SK-MEL-5 (cell line): Measurements from ENCODE around the gene ZNF624. TPM values are rescaled to one million over a fixed set of nuclear protein-coding genes. Genes with fewer than 3 reads are reported as not detected.
"Not testable (repeated sequence)": the region's sequence is repeated elsewhere in the genome, so short reads cannot be mapped to it uniquely, and the experiment has no call there.

ENCODE experiments used
- DNase-seq: peaks from one replicate; pipeline ENCODE4 v3.0.0-alpha.2; 2016; ENCODE audit warnings: low read depth, low spot score
- in situ Hi-C: cut with HindIII; loops from 2 replicates; pipeline ENCODE4 v1.10.0; 2016; ENCODE audit warnings: low sequenced_read_pairs, high pct_unique_total_duplicates, low pct_unique_long_range_greater_than_20kb
- polyA plus RNA-seq, 2 experiments: library from polyadenylated mRNA; depleted of rRNA; stranded (reverse); fragments of >200 nt; gene quantifications; 2 replicates each; pipeline ENCODE4 v1.2.3, GENCODE V29; 2015
- total RNA-seq: library from RNA; depleted of rRNA; stranded (reverse); fragments of >200 nt; shearing (Covaris generic); gene quantifications from 2 replicates; pipeline ENCODE4 v1.2.3, GENCODE V29; 2014; rRNA removed

The ZNF624 gene
- total RNA-seq: 4.1 and 5.2 TPM in 2 replicates
- polyA plus RNA-seq (2015; cell fraction: cytosol; rRNA removed): 2.5 and 2.6 TPM in 2 replicates
- 2.4 and 4.3 TPM in 2 replicates for polyA plus RNA-seq (2015; cell fraction: nucleus; rRNA removed)

DNA sequence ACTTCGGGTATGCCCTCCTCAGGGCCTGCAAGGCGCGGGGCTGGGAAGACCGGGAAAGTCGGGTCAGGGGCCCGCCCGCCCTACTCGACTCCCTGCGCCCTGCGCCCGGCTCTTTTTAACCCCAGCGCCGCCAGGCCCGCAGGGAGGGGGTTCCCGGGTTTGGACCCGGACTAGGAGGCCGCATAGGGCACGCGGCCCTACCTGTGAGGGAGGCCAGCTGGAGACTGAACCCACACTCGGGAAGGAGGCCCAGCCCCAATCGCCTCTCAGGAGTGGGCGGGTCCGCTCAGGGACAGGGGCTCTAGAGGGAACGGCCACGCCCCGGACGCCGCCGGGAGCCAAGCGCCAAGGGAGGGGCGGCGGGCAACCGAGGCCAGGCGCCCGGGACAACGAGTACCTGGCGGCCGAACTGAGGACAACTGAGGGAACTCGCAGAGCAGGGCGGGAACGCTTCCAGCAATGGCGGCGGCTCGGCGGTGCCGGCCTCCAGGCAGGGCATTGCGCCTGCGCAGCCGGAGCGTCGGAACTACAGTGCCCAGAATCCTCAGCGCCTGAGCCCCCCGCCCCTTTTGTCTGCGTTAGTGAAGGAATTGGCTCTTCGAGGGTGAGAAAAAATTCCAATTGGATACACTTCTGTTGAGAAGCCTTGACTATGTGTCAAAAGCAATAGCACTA, at the start of gene ZNF624:
ZNF624 (minus strand) TSS at position 484 of the 675 bp plus-strand sequence.
- DNase-seq: peak; percentile 94
- in situ Hi-C loops: no loop called here

DNA sequence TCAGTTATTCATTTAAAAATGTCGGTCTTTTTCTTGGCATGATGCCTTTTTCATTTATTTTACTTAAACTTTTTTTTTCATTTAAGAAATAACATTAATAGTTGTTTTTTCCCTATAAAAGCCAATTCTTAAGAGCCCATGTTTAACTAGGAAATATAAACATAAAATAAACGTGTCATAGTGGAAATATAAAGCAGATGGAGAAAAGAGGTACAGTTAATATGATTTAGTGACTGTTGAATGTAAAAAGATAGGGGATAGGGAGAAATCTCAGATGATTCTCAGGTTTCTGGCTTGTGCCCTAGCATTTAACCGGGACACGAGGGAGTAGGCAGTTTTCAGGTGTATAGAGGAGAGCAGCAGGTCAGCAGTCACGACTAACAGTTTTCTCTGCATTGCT, 44.0 kb upstream of the ZNF624 start:
- in situ Hi-C loops: not testable (repeated sequence)

DNA sequence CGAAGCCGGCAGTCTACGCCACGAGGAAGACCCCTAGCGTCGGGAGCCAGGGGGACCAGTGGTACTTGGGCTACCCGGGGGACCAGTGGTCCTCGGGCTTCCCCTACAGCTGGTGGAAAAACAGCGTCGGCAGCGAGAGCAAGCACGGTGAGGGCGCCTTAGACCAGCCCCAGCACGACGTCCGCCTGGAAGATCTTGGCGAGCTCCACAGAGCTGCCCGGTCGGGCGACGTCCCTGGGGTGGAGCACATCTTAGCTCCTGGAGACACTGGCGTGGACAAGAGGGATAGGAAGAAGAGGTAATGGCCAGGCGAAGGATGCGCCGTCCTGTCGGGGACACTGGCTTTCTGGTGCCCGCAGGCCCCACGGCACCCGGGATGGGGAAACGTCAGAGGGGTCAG, 36.8 kb upstream of the ZNF624 start:
- DNase-seq, in situ Hi-C loops: not testable (repeated sequence)

More for the DNA sequence above, 44.0 kb upstream of the ZNF624 start:
- DNase-seq: not testable (repeated sequence)

DNA sequence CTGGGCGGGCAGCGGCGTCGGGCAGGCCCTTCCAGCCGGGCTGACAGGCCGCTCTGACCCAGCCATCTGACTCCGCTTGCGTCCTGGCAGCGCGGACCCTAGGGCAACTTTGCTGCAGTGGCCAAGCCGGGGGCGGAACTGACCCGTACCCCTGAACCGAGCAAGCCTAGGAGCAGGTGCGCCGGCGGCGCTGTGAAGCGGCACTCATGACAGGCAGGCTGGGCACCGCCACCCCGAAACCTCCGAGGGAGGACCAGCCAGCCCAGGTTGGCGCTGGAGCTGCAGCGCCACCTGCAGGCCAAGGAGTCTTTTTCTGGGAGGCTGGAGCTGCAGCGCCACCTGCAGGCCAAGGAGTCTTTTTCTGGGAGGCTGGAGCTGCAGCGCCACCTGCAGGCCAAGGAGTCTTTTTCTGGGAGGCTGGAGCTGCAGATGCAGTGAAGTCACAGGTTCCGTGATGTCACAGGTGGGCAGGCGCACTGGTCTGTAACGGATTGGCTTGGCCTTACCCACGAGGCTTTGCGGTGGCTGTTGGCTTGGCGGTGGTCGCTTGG, 36.2 kb upstream of the ZNF624 start, which contains the start of gene CCDC144A:
CCDC144A (plus strand) TSS at position 511 of the 551 bp plus-strand sequence. CDS start 160 bp downstream, outside the sequence.
- in situ Hi-C loops, DNase-seq: not testable (repeated sequence)

DNA sequence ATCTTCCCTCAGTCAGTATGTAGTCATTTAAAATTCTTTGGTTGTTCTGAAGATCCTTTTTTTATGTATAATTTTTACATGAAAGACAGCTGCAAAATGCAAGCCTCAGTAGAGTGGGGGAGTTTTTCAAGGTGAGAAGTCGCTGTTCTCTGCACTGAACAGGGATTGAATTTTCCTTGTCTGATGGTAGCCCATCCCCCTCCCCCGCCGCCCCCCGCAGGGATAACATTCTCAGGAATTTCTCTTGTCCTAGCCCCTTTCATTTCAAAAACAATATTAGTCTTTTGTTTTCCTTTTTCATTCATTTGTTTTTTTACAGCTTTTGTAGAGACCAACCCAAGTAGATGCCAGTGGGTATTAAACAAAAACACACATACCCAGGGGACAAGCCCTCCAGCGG, 33.5 kb upstream of the ZNF624 start:
- in situ Hi-C loops, DNase-seq: not testable (repeated sequence)

DNA sequence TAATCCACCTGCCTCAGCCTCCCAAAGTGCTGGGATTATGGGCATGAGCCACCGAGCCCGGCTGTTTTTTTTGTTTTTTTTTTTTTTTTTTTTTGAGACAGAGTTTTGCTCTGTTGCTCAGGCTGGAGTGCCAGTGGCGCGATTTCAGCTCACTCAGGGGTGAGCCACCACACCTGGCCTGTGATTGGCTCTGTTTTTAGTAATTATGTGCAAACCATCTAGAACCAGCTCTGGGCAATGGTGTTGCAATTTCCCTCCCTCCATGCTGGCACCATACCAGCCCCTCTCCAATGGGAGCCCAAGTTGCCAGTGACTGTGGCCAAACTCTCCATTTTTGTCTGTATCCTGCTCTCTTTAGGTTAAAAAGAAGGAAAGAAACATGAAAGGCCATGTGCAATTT, 32.4 kb upstream of the ZNF624 start:
- DNase-seq, in situ Hi-C loops: not testable (repeated sequence)

DNA sequence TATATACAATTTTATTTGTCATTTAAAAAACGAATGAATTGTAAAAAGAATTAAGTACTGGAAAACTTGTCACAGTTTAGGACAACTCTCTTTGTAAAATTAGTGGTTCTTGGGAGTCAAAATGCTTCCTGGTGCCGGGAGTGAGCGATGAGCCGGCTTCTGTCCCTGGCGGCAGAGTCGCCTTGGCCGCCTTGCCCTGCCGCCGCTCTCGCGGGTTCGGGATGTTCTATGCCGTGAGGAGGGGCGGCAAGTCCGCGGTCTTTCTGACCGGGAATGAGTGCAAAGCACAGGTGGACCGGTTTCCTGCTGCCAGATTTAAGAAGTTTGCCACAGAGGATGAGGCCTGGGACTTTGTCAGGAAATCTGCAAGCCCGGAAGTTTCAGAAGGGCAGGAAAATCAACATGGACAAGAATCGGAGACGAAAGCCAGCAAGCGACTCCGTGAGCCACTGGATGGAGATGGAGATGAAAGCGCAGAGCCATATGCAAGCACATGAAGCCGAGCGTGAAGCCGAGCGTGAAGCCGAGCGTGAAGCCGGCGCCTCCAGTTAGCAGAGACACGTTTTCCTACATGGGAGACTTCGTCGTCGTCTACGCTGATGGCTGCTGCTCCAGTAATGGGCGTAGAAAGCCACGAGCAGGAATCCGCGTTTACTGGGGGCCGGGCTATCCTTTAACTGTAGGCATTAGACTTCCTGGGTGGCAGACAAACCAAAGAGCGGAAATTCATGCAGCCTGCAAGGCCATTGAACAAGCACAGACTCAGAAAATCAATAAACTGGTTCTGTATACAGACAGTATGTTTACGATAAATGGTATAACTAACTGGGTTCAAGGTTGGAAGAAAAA, 29.9 kb upstream of the ZNF624 start:
- DNase-seq, in situ Hi-C loops: not testable (repeated sequence)

DNA sequence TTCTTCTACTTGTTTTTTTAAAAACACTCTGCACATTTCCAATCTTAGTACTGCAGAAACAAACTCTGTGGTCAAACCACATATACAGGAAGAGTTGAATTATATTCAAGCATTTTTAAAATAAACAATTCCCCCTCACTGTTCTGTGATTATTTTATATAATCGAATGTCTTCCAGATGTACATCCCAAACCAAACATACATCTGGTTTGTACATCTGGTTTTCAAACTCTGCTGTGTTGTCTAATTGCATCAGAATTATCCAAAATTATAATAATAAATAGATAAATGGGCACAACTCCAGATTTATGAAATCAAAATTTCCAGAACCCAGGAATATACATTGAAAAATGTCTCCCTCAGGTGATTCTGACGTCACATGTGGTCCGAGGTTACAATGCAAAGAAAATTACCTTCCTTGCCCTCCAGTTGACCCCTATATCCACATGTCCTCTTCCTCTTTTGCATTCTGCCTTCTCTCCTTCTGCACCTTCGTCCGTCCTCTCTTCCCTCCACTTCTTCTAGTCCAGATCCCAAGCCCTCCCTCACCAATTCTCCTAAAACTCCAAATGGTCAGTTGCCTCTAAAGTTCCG, 23.1 kb upstream of the ZNF624 start:
- in situ Hi-C loops: no loop called here
- no peak for DNase-seq

DNA sequence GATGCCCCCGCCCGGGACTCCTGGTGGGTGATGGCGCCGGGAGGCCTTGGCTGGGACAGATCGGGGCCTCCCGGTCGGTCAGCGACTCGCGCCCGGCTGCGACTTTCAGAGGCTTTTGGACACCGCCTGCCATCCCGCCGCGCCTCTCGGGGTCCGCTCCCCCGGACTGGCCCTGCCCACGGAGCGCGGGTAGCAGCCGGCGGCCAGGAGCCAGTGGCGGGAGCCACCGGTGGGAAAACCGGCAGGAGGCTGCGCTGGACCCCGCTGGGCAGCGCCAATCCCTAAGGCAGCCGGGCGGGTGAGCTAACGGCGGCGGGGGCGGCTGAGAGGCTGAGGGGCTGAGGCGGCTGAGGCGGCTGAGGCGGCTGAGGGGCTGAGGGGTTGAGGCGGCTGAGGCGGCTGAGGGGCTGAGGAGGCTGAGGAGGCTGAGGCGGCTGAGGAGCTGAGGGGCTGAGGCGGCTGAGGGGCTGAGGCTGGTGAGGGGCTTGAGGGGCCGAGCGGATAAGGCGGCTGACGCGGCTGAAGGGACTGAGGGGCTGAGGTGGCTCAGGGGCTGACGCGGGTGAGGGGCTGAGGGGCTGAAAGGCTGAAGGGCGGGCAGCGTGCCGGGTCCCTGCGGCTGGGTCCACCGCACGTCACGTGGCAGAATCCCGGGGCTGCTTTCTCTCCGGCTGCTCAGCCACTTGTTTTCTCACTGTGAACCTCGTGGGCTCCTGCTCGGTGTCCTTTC, 13.4 kb upstream of the ZNF624 start:
- DNase-seq, in situ Hi-C loops: not testable (repeated sequence)

DNA sequence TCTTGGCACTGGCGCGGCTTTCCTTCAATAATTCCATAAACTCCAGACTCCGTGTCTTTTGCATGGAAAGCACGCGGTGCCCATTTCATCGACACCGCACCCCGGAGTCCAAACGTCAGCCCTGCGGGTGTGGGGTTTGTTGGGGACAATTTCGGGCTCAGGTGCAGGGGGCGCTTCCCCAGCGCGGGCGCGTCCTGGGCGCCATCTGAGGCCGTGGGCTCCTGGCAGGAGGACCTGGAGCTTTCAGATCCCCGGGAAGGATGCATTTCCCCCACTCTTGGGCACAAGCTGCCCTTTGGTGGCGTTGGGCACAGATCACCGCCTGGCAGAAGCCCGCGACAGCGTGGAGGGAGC, 12.9 kb upstream of the ZNF624 start:
- DNase-seq, in situ Hi-C loops: not testable (repeated sequence)

DNA sequence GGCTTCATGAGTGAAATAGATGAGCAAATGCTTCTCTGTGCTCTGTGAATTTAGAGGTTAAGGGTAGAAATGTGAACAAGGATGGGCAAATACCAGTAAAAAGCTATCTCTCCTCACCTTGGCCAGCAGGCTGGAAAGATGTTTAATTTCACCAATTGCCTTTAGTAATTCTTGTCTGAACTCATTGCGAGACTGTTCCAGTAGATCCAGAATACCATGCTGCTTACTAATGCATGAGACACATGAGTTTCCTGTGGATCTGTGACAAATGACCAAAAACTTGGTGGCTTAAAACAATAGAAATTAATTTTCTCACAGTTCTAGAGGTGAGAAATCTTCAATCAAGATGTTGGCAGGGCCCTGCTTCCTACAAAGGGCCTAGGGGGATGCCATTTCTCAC, 9.3 kb upstream of the ZNF624 start:
- in situ Hi-C loops: no loop called here
- DNase-seq: no peak

DNA sequence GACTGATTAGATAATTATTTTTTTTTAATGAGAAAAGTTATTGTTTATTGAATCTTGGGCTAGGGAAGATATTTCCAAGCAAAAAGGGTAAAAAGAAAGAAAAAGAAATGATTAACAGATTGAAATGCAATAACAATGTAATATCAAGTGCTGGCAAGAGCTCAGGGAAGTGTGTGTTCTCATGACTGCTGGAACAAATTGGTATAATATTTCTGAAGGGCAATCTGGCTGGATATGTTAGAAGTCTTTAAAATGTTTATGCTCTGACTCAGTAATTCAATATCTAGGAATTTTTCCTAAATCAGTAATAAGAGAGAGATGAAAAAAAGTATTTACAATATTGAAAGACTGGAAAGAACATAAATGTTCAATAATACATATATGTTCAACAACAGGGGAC, 7.6 kb upstream of the ZNF624 start:
- in situ Hi-C loops: no loop called here
- no peak for DNase-seq

DNA sequence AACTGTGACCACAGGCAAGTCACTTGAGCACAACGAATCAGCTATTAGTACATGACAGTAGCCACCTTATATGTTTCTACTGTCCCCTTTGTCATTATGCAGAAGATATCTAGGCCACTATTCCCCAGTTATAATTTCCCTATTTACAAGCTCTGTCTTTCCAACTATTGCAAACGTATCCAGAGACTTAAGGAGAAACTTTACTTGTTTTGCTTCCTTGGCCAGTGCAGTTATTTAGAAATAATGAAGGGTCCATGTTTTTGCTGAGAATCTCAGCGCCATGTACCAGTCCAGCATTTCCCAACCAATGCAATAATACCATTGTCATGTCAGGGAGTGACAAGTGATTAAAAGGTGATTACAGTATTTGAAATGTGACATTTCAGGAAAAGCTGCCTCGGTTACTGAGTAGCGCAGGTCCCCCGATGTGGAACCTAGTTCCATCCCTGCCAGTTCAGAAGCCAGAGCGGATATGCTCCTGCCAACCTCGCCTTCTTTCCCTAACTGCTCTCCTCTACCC, 743 bp downstream of the ZNF624 start:
- DNase-seq: no peak
- in situ Hi-C loops: no loop called here

DNA sequence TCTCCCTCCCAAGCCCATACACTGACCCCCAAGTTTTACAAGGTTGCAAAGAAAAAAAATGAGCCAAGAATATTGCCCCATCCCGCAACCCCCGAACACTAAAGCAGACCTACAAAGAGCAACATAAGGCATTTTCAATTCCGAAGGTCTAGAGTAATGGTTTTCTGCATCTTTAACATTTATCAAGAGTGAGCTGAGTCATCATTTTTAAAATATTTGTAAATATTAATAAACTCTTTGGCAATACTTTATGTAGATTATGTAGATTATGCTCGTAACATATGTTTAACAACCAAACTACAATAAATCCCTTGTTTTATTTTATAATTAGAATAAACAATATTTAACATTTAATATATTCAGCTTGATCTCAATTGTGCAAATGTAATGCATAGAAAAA, 1.4 kb downstream of the ZNF624 start:
- in situ Hi-C loops: no loop called here
- DNase-seq: no peak

DNA sequence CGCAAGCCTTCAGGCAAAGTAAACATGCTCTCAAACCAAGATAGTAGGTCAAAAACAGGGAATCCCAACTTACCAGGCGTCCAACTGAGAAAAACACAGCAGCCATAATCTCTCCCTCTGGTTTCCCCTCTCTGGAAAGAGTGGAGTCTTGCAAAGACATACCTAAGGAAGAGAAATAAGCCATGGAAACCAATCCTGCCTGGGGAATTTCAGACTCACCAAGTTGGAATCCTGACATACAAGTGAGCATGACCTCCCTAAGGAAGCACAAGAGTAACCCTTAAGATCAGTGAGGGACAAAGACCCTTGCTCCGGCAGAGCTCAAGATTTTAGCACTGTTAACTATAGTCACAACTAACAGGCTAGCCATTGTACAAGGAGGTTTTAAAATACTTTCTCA, 4.1 kb downstream of the ZNF624 start:
- in situ Hi-C loops: no loop called here
- DNase-seq: no peak

DNA sequence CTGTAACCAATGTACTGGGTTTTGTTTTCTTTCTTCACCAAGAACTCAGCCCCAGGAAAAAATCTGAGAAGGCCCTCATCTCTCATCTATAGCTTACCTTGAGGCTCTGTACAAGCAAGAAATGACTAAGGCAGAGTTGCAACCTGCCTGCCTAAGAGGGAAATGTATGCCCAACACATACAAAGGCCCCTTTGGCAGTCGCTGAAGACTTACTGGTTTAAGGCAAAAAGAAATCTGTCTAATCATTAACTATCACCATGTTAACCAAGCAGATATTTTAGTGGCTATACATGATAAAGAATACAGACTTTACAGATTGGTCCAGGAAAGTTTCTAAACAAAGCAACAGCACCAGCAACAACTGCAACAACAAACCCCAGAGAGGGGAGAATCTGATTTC, 14.2 kb downstream of the ZNF624 start:
- in situ Hi-C loops: no loop called here

DNA sequence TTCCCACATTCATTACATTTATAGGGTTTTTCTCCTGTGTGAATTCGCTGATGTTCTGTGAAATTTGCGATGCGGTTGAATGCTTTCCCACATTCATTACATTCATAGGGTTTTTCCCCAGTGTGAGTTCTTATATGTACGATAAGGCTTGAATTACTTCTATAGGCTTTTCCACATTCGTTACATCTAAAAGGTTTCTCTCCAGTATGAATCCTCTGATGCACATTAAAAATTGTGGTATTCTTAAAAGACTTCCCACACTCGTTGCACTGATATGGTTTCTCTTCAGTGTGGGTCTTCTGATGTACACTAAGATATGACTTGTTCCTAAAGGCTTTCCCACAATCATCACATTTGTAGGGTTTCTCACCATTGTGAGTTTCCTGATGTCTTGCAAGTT, 30.4 kb downstream of the ZNF624 start:
- no peak for DNase-seq
- in situ Hi-C loops: no loop called here

More for the DNA sequence above, 14.2 kb downstream of the ZNF624 start:
- no peak for DNase-seq
